ENCODE measurements around the gene KLHL5.
"Not testable (repeated sequence)": the region's sequence is repeated elsewhere in the genome, so short reads cannot be mapped to it uniquely, and the experiment has no call there.

The KLHL5 gene

DNA sequence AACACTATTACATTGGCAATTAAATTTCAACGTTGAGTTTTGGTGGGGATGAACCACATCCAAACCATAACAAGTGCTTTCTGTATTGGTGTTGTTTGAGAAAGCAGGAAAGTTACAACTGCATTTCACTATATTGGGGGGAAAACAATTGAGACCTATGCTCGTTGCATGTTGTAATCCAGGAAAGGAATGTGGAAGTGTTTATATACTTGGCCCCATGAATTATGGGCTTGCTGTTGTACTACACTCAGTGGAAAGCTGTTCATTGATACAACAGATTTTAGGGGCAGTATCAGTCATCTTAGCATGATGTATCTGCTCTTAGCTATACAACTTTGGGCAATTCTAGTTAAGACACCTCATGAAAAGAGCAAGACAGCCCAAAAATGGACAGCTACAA lies 52.4 kb downstream of the KLHL5 start:
- no peak for DNase-seq

- DNase-seq, result no peak
Measured at GRCh38 chr4:39118034-39118658, 56.1 kb downstream of the KLHL5 start.

- DNase-seq, result no peak
Measured at GRCh38 chr4:39120418-39120817, 58.4 kb downstream of the KLHL5 start.

- DNase-seq, result no peak
Measured at GRCh38 chr4:39124885-39125599, 63.0 kb downstream of the KLHL5 start.

- no peak for DNase-seq
Measured at GRCh38 chr4:39125600-39125985, 63.6 kb downstream of the KLHL5 start.

DNA sequence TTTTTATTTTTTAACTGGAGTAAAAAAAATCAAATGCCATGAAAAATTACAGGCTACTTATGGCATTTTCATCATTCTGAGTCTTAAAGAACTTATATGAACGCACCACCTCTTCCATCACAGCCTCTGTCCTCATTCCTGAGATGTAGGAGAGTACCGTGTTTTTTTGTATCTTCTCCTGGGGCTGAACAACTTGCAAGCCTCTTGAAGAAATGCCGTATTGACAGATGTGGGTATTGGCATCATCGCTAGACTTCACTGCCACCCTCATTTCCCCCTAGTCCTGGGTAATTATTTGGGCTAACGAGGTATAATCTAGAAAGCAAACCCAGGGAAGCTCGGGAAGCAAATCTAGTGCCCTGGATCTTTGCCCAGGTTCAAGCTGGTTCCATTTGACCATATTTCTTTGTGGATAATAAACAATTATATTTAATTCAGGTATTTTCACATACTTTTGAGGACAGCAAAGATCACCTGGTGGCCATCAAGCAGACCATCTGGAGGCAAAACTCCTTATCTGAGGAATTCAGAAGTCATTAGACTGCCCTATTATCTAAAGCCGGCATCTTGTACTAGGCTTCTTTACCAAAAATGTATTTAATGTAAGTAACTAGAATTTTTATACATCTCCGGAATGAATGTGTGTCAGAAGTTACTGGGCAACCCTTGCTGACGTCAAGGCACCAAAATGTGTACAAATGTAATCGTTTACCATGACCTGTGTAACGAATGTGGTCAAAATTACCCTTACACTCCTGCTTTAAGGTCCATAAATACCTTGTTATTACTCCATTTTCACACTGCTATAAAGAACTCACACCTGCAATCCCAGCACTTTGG lies 64.4 kb downstream of the KLHL5 start:
- no peak for DNase-seq

DNA sequence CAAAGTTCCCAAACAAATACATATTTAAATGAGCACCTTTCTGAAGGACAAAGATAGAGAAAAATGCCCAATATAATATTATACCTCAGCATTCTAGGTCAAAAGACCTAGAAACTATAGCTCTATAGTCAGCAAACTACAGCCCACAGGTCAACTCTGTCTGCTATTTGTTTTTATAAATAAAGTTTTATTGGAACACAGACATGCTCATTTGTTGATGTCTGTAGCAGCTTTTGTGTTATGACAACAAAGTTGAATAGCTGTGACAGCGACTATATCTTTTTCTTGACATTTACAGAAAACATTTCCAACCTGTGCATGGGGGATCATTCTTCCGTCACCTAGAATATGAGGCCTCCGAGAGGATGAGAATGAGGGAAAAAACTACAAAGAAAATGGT lies 71.6 kb downstream of the KLHL5 start:
- DNase-seq, result no peak

DNA sequence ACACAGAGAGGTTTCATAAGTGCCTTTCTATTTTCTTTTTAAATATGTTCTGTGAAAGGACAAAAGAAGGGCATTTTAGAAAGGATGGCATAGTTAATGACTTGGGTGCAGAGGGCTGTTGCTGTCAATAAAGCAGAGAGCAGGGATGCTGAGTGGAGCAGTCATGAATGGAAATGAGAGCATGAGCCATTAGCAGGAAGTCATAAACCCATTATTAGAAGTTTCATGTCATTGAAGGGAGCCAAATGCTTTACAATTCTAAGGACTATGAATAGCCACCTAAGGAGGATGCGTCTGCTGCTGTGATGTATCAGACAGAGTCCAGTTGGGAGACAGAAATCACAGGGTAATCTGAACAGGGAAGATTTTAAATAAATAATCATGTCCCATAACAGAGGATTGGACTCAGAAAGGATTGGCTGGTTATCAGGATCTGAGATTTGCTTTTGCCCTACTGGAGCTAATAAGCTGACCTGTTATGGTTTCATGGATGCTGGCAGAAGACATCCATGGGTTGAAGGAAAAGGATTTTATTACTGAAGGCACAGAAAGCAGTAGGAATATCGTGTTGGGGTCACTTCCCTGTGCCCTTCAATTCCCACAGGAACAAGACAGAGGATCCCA lies 72.8 kb downstream of the KLHL5 start:
- no peak for DNase-seq

DNA sequence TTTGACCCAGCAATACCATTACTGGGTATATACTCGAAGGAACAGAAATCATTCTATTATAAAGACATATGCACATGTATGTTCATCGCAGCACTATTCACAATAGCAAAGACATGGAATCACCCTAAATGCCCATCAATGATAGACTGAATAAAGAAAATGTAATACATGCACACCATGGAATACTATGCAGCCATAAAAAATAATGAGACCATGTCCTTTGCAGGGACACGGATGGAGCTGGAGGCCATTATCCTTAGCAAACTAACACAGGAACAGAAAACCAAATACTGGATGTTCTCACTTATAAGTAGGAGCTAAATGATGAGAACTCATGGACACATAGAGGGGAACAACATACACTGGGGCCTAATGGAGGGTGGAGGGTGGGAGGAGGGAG lies 76.2 kb downstream of the KLHL5 start:
- not testable (repeated sequence) for DNase-seq

- no peak for DNase-seq
Measured at GRCh38 chr4:39146211-39146610, 84.2 kb downstream of the KLHL5 start.

DNA sequence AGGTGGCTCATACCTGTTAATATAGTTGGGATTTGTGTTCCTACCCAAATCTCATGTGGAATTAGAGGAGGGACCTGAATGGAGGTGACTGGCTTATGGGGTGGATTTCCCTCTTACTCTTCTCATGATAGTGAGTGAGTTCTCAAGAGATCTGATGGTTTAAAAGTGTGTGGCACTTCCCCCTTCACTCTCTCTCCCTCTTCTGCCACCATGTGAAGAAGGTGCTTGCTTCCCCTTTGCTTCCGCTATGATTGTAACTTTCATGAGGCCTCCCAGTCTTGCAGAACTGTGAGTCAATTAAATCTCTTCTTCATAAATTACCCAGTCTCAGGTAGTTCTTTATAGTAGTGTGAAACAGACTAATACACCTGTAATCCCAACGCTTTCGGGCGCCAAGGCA lies 92.0 kb downstream of the KLHL5 start:
- DNase-seq, result no peak

DNA sequence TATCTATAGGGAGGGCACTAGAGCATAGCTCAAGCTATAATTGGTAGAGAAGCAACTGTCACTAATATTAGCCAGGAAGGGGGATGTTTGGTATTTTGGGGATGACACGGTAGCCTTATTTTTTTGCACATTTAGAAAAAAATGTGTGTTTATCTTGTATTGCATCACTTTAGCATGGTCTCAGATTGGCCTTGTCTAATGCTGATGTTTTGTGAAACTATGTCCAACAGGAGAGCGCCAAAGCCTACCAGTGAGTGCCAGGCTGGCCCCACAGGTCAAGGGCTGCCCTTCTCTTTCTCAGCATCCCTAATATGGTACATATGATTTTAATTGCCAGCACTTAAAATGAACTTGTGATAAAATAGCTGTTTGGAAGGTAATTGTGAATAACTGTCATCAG lies 95.5 kb downstream of the KLHL5 start:
- no peak for DNase-seq

- DNase-seq, result no peak
Measured at GRCh38 chr4:39166177-39166576, 104.1 kb downstream of the KLHL5 start.

GRCh38 chr4:39166669-39167068 lies 104.6 kb downstream of the KLHL5 start:
- DNase-seq, result no peak

- no peak for DNase-seq
Measured at GRCh38 chr4:39169426-39169825, 107.4 kb downstream of the KLHL5 start.

DNA sequence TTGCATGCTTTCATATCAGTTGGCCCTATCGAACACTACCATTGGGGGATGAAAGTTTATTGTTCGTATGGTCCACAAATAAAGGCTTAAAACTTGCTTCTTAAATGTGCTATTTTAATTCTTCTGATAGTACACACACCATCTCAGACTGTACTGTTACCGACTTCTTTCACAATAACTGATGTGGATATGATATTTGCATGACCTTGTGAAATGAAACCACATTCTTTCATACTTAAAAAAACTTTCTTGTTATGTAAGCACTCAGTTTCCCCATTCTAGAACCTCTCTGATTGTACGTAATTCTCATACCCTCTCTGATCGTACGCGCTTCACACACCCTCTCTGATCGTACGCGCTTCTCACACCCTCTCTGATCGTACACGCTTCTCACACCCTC lies 108.3 kb downstream of the KLHL5 start:
- DNase-seq, result no peak
